NOMO-1 treated with DMSO at 0.1 percent for 48 hours (cell line): ENCODE measurements around the gene PLB1.
"Not testable (repeated sequence)": the region's sequence is repeated elsewhere in the genome, so short reads cannot be mapped to it uniquely, and the experiment has no call there.

Experiments used
- DNase-seq: peaks from one replicate; lab custom pipeline; 2025; ENCODE audit not compliant: unreplicated experiment; lab: John Stamatoyannopoulos, UW

PLB1 gene

GRCh38 chr2:28662468-28663181 is 166.8 kb downstream of the PLB1 start:
- no peak for DNase-seq

- no peak for DNase-seq
Measured at GRCh38 chr2:28663359-28663758, 167.5 kb downstream of the PLB1 start.

- DNase-seq = no peak
Measured at GRCh38 chr2:28664120-28664842, 168.4 kb downstream of the PLB1 start.

- DNase-seq = no peak
Measured at GRCh38 chr2:28665041-28665704, 169.3 kb downstream of the PLB1 start.

GRCh38 chr2:28665811-28666377 is 170.0 kb downstream of the PLB1 start:
- DNase-seq = not testable (repeated sequence)

- no peak for DNase-seq
Measured at GRCh38 chr2:28666496-28667184, 170.8 kb downstream of the PLB1 start.

GRCh38 chr2:28667261-28667660 is 171.4 kb downstream of the PLB1 start:
- no peak for DNase-seq

- no peak for DNase-seq
Measured at GRCh38 chr2:28668106-28668814, 172.4 kb downstream of the PLB1 start.

- DNase-seq = no peak
Measured at GRCh38 chr2:28668880-28669279, 173.0 kb downstream of the PLB1 start.

GRCh38 chr2:28670856-28671255 is 175.0 kb downstream of the PLB1 start:
- DNase-seq = no peak

- no peak for DNase-seq
Measured at GRCh38 chr2:28673338-28673737, 177.5 kb downstream of the PLB1 start.

GRCh38 chr2:28674062-28674712 is 178.3 kb downstream of the PLB1 start:
- no peak for DNase-seq

GRCh38 chr2:28674713-28675068 is 178.8 kb downstream of the PLB1 start:
- DNase-seq = no peak

- DNase-seq = no peak
Measured at GRCh38 chr2:28676152-28676835, 180.4 kb downstream of the PLB1 start.

GRCh38 chr2:28678175-28678855 is 182.5 kb downstream of the PLB1 start:
- no peak for DNase-seq

- no peak for DNase-seq
Measured at GRCh38 chr2:28678944-28679343, 183.1 kb downstream of the PLB1 start.

GRCh38 chr2:28680657-28681056 is 184.8 kb downstream of the PLB1 start:
- DNase-seq = no peak

- no peak for DNase-seq
Measured at GRCh38 chr2:28681158-28681571, 185.3 kb downstream of the PLB1 start.

- DNase-seq = no peak
Measured at GRCh38 chr2:28681606-28682005, 185.7 kb downstream of the PLB1 start.
